Vagina (tissue), 2 donors: Measurements from ENCODE around the gene MGA.

ENCODE experiments used
- CTCF ChIP-seq, 3 experiments: fragments of 450-650 bp in 2 of 3; fragments of 200-600 bp in 1 of 3; sonication (generic) in 1 of 3; IDR thresholded peaks; one replicate each; pipeline ENCODE4 v1.5.1; 2017 to 2019; ENCODE audit warnings: antibody characterized with exemption in 3 of 3, mild to moderate bottlenecking in 2 of 3, moderate library complexity in 2 of 3
- POLR2AphosphoS5 ChIP-seq, 2 donors: sonication (generic); formaldehyde crosslinking; IDR thresholded peaks; one replicate each; pipeline ENCODE4 v1.9.0; 2017; ENCODE audit warnings: antibody characterized with exemption in 2 of 2, mild to moderate bottlenecking in 2 of 2, low read depth in 1 of 2; ENCODE audit not compliant: insufficient read depth in 1 of 2

- TF ChIP-seq CTCF (IDR thresholded peaks at IDR 0.05) (no peak), POLR2AphosphoS5 (IDR thresholded peaks at IDR 0.05; ENCODE audit: insufficient read depth in 1 of 2, low read depth in 1 of 2) (no peak)
Observed at GRCh38 chr15:41746802-41747201, 86.6 kb downstream of the MGA start.
